K562 (cell line): Measurements from ENCODE around the gene TEKT2. TPM values are rescaled to one million over a fixed set of nuclear protein-coding genes. Genes with fewer than 3 reads are reported as not detected.

Source experiments
- DMBX1 ChIP-seq: fragments of 250-450 bp; sonication (Bioruptor Pico); IDR thresholded peaks from 2 replicates; pipeline ENCODE4 v1.8.0; 2022; ENCODE audit warnings: inconsistent platforms, mild to moderate bottlenecking, moderate library complexity, borderline replicate concordance
- MBD1 ChIP-seq: fragments of 250-450 bp; sonication (Bioruptor Pico); IDR thresholded peaks from 2 replicates; pipeline ENCODE4 v1.8.0; 2022; ENCODE audit warnings: inconsistent platforms
- U2AF1 ChIP-seq: fragments of 200-400 bp; formaldehyde crosslinking; optimal IDR thresholded peaks from 2 replicates; pipeline ENCODE3; 2017; ENCODE audit warnings: mild to moderate bottlenecking, low read depth, low read length, moderate library complexity
- ZNF609 ChIP-seq: sonication (generic); formaldehyde crosslinking; IDR thresholded peaks from 2 replicates; pipeline ENCODE4 v1.8.1; 2023; ENCODE audit warnings: missing genetic modification reagents, mild to moderate bottlenecking, borderline replicate concordance
- polyA plus RNA-seq, 8 experiments: library from polyadenylated mRNA; depleted of rRNA in 4 of 8; stranded (reverse) in 5 of 8; unstranded in 3 of 8; fragments of >200 nt; fragmentation: Nextera tagmentation in 2 of 8; fragmentation: Illumina TruSeq in 1 of 8; extraction: Ambion mirVana in 2 of 8; extraction: Trizol in 1 of 8; gene quantifications; 2 replicates each; pipeline versions ENCODE4 v1.2.1 to v1.2.3, GENCODE V29; 2011 to 2014; ENCODE audit warnings: inconsistent platforms in 1 of 8, missing spikeins in 1 of 8
- total RNA-seq, 7 experiments: library from RNA; depleted of rRNA in 6 of 7; stranded (reverse); fragments of >200 nt in 6 of 7; fragmentation: Illumina TruSeq in 2 of 7; extraction: Trizol in 2 of 7; gene quantifications; 2 replicates each; pipeline versions ENCODE4 v1.2.1 to v1.2.3, GENCODE V29; 2011 to 2021; ENCODE audit warnings: low replicate concordance in 1 of 7

TEKT2 gene
- total and polyA plus RNA-seq, 9 of the 15 experiments (the other 6 are each of a cell fraction or from before 2014, with no cell fraction given), result 0.06 to 0.94 (median 0.30) TPM; not detected in 1

GRCh38 chr1:36132029-36132428 is 48.1 kb downstream of the TEKT2 start (continued):
- TF ChIP-seq MBD1 (no peak), DMBX1 (CRISPR knock-in tag) (no peak), ZNF609 (no peak), U2AF1 (no peak)
